HG02623 (cell line): ENCODE measurements around the gene MARCHF3.
"Not testable (repeated sequence)": the region's sequence is repeated elsewhere in the genome, so short reads cannot be mapped to it uniquely, and the experiment has no call there.

Experiments
- ATAC-seq: cut with Tn5 transposase; IDR thresholded peaks from one replicate; pipeline ENCODE4 v1.9.1; 2021; ENCODE audit warnings: moderate library complexity; ENCODE audit not compliant: unreplicated experiment

MARCHF3 gene, protein sequence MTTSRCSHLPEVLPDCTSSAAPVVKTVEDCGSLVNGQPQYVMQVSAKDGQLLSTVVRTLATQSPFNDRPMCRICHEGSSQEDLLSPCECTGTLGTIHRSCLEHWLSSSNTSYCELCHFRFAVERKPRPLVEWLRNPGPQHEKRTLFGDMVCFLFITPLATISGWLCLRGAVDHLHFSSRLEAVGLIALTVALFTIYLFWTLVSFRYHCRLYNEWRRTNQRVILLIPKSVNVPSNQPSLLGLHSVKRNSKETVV

DNA sequence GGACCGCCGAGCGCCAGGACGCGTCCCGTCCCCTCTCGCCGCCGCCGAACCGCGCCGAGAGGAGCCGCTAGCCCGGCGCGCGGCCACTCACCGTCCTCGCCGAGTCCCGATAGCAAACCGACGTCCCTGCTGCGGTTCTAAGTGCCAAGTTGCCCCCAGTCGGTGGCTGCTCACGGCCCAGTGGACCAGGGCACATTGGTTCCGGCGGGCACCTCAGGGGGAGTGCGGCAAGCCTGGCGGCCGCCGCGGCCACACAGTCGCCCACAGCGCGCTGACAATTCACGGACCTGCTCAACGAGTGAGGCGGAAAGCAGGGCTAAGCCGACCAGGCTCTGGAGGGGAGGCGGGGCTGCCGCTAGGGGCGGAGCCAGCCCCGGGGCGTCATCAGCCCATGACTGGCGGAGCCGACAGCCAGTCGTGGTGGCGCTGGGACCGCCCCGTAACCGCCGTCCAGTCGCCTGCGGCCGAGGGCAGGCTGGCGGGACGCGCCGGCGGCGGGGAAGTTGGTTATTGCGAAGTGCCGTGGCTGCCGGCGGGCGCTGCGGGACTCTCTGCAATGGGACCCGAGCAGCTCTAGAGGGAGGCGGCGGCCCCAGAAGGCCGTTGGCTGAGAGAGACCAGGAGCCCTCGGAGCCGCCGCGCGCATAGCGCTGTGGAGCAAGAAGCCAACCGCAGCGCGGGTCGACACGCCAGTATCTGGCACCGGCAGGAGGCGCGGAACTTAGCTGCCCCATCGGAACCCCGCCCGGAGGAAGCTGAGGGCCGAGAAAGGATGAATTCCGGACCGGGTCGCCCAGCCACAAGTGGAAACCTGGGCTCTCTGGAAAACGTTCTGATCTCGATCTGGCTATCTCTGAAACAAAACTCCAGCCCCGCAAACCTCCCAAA is at the start of gene MARCHF3:
MARCHF3 (minus strand) TSS at position 300 of the 888 bp plus-strand sequence. CDS start 112,387 bp downstream, outside the sequence.
- peak; percentile 95 for ATAC-seq

- no peak for ATAC-seq
Measured at GRCh38 chr5:127079994-127080491, 49.7 kb upstream of the MARCHF3 start.

GRCh38 chr5:127077366-127077765 is 47.0 kb upstream of the MARCHF3 start:
- no peak for ATAC-seq

GRCh38 chr5:127076315-127077129 is 46.2 kb upstream of the MARCHF3 start:
- no peak for ATAC-seq

- no peak for ATAC-seq
Measured at GRCh38 chr5:127074466-127074865, 44.1 kb upstream of the MARCHF3 start.

- peak; percentile 98 for ATAC-seq
Measured at GRCh38 chr5:127072861-127073846, 42.8 kb upstream of the MARCHF3 start, which contains the start of gene C5orf63. Gene C5orf63 (minus strand): TSS chr5:127073502. CDS start chr5:127058995, 14,507 bp downstream.

- no peak for ATAC-seq
Measured at GRCh38 chr5:127070243-127070642, 39.9 kb upstream of the MARCHF3 start.

DNA sequence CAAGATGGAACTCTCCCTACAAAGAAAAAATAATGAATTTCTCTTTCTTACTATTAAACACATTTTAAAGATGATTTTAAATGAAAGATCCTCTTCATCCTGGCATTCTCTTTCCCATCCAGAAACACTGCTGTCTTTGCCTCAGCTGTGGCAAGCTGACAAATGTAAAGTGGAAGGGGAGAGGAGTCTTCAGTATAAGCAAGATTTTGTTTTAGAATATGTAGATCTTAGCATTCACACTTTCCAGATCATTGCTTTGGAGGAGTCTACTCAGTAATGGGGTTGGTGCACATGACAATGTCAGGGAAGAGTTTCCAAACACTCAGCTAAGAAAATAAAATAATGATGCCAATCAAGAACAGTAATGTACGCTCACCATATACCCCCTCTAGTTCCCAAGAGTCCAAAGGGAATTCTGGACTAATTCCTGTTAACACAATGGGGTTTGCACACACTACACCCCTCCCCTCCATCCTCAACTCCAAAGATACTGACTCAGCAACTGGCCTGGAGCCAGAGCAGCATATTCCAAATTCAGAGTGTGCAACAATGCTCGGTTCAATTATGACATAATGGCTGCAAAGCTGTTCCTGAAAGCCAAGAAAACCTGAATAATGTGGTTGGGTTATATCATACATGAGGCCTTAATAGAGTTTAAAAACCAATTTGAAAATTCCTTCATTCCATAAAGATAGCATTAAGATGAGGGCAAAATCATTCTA is 38.3 kb upstream of the MARCHF3 start:
- no peak for ATAC-seq

DNA sequence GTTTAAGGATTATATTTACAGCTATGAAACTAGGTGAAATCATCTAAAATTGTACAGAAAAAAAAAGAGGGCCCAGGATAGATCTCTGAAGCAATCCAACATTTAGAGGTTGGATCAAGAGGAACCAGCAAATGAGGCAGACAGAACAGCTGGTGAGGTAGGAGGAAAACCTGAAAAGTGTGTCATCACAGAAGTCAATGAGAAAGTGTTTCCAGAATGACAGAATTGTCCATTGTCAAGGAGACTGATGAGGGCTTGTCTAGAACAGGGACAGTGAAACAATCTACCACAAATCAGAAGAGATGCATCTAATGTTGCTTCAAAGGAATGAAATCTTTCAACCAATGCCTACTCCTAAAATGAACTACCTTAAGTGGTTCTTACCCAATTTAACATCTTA is 36.4 kb upstream of the MARCHF3 start:
- ATAC-seq: no peak

- ATAC-seq: no peak
Measured at GRCh38 chr5:127064253-127064840, 34.0 kb upstream of the MARCHF3 start.

GRCh38 chr5:127063257-127063913 is 33.0 kb upstream of the MARCHF3 start:
- no peak for ATAC-seq

DNA sequence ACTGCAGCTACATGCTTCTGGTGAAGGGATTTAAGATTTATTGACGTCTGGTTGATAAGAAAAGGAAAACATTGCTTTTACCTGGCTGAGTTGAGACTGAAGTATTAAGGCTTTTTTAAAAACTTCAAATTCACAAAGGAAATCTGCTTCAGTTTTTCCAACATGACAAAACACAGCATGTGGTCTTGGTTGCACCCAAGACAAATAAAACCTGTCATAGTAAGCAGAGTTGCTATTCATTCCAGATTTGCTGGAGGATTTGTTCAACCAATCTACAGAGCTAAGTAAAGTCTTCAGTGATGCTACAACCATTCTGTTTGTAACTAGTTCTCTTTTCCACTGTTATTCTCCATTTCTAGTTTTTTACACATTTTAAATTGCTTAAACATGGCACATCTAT is 31.6 kb upstream of the MARCHF3 start:
- ATAC-seq: no peak

DNA sequence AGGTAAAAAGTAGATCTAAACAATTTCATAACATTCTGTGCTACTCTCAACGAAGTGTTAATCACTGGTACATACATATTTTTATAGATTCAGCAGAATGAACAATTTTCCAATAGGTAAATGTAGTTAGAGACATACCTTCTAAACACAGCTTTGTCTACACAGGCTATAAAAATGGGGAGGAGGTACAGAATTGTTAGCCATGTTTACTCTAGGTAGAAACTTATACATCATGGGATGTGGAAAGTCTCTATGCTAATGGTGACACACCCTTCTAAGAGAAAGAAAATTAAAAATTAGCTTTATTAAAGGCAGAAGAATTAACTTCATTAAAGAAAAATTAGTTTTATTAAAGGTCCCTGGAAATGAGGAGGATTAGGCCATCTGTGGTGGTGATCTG is 31.2 kb upstream of the MARCHF3 start:
- no peak for ATAC-seq

DNA sequence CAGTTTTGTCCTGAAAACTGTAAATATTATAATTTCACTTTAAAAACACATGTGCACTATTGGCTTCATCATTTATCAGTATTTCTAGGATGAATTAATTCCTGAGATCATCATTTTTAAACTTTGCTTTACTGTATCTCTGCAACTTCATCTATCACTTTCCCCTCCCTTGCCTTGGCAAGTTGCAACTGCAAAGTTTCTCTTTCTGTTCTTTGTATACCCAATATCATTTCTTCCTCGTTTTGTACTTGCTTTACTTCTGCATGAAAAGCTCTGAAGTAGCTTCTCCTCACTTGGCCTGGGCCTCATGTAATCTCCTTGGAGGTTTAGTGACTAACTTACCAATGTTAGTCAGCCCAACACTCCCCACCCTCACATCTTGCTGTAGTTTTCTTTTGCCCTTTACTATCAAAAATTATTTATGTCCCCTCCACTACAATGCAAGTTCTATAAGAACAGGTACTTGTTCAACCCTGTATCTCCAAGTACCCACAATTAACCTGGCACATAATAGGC is 30.2 kb upstream of the MARCHF3 start:
- ATAC-seq: no peak

DNA sequence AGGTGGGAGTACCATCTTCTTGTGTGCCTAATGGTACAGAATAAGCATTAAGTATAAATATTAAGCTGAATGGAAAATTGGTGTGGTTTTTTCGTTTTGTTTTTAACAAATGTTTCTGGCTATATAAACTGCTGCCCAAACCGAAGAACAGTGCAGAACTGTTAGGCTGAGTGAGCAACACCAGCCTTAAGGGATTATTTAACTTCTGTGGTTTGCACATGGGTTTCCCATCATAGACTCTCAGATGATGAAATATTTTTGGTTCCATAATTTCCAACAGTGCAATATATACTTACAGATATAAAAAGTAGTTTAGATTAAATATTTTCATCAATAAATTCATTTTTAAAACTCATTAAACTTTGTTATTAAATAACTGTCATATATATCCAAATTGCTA is 26.5 kb upstream of the MARCHF3 start:
- no peak for ATAC-seq

DNA sequence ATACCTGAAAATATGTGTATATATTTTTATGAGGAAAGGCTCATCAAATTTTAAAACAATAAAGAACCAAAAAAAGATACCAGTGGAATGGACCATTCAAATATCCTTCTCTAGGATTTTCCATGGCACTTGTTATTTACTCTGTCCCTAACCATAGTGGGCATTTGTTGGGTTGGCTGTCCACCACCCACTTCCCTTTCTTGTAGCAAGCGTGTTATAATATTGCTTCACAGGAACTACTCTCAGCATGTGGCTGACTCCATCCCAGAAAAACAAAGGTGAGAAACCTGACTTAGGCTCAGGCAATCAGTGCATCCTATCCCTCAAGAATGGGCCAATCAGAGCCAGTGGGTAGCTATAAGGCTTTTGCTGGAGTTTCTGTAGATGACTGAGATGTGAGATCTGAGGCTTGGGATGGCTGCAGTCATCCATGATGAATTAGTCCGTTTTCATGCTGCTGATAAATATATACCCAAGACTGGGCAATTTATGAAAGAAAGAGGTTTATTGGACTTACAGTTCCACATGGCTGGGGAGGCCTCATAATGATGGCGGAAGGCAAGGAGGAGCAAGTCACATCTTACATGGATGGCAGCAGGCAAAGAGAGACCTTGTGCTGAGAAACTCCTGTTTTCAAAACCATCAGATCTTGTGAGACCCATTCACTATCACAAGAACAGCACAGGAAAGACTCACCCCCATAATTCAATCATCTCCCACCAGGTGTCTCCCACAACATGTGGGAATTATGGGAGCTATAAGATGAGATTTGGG is 25.7 kb upstream of the MARCHF3 start:
- ATAC-seq: no peak

GRCh38 chr5:127053551-127053950 is 23.2 kb upstream of the MARCHF3 start:
- ATAC-seq: not testable (repeated sequence)
